HUES64 (cell line): Measurements from ENCODE around the gene MICU1.
"Not testable (repeated sequence)": the region's sequence is repeated elsewhere in the genome, so short reads cannot be mapped to it uniquely, and the experiment has no call there.

Experiments
- H3K27ac ChIP-seq: 2 replicates; pipeline ENCODE4 v1.7.0; 2013; ENCODE audit warnings: low read depth, low read length, inconsistent platforms
- H3K27me3 ChIP-seq: 2 replicates; pipeline ENCODE4 v1.6.1; 2013; ENCODE audit warnings: mild to moderate bottlenecking, low read length; ENCODE audit not compliant: insufficient read depth
- H3K36me3 ChIP-seq: 2 replicates; pipeline ENCODE4 v1.6.1; 2013; ENCODE audit warnings: mild to moderate bottlenecking, low read length; ENCODE audit not compliant: insufficient read depth
- H3K4me1 ChIP-seq: 2 replicates; pipeline ENCODE4 v1.6.1; 2013; ENCODE audit warnings: mild to moderate bottlenecking, low read length, moderate library complexity; ENCODE audit not compliant: insufficient read depth
- H3K4me3 ChIP-seq: 2 replicates; pipeline ENCODE4 v1.5.1; 2013; ENCODE audit warnings: mild to moderate bottlenecking, low read length, moderate library complexity
- H3K9ac ChIP-seq: 2 replicates; pipeline ENCODE4 v1.6.1; 2013; ENCODE audit warnings: mild to moderate bottlenecking, low read depth, low read length
- H3K9me3 ChIP-seq: 2 replicates; pipeline ENCODE4 v1.6.1; 2013; ENCODE audit warnings: low read depth, low read length; ENCODE audit not compliant: insufficient read depth
- WGBS: fragments of 150-250, 120-280 bp; methylation state at CpG from one replicate; pipeline ENCODE4 v1.1.7; 2013; ENCODE audit warnings: missing lambda C conversion rate; 5-methylcytosine and 5-hydroxymethylcytosine counted together

The MICU1 gene

DNA sequence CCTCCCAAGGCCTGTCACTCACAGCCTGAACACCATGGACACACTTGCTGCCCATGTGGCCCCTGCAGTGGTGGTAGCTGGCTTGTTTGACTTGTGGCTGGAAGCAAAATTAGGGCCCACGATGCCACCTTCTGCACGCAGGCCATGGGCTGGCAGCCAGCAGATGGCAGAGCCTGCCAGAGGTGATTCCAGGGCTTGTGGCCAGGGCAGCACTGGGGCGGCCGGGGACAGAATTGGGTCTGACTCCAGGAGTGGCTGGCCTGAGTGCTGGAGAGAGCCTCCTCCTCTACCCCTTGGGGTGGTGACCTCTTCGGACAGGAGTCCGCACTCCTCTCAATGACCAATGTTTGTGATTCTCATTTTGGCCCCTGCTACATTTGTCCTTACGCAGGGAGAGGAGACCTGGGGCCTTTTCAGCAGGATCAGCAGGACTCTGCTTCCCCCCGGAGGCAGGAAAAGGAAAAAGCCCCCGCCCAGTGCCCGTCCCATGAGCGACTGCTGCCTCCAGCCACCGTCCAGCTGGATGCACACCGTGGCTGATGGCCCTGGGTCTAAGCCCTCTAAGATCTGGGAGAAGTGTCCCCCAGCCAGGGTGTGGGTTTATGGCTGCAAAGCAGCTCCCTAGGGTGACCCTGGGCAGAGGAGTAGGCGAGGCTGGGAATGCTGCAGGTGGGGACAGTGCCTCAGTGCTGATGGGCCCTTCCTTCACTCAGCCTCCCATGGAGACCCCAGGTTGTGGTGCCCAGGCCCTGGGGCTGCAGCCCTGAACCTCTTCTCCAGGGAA, 297.6 kb downstream of the MICU1 start:
- Histone ChIP-seq H3K4me1 (peaks cover 21% of the 10 kb centered on the region), H3K9ac (no peak overlapping the region), H3K9me3 (no peaks in the 10 kb centered on the region), H3K27ac (no peak overlapping the region), H3K4me3 (no peak overlapping the region), H3K27me3 (no peaks in the 10 kb centered on the region), H3K36me3 (no peaks in the 10 kb centered on the region)
- WGBS = 45% methylated on average over 14 of the region's 14 CpGs

DNA sequence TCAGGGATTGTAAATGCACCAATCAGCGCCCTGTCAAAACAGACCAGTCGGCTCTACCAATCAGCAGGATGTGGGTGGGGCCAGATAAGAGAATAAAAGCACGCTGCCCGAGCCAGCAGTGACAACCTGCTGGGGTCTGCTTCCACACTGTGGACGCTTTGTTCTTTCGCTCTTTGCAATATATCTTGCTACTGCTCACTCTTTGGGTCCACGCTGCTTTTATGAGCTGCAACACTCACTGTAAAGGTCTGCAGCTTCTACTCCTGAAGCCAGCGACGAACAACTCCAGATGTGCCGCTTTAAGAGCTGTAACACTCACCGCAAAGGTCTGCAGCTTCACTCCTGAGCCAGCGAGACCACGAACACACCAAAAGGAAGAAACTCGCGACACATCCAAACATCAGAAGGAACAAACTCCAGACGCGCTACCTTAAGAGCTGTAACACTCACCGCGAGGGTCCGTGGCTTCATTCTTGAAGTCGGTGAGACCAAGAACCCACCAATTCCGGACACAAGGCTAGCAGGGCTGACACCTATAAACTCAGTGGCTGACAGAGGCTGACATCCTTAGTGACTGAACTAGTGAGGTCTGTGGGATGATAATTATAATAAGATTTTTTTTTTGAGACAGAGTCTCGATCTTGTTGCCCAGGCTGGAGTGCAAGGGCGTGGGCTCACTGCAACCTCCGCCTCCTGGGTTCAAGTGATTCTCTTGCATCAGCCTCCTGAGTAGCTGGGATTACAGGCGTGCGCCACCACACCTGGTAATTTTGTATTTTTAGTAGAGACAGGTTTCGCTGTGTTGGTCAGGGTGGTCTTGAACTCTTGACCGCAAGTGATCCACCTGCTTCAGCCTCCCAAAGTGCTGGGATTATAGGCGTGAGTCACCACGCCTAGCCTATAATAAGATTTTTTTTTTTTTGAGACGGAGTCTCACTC, 298.9 kb downstream of the MICU1 start:
- WGBS = 95% methylated on average over 32 of the region's 32 CpGs
- H3K27ac ChIP-seq, H3K36me3 ChIP-seq, H3K27me3 ChIP-seq, H3K9ac ChIP-seq, H3K9me3 ChIP-seq, H3K4me3 ChIP-seq: not testable (repeated sequence)
- peaks cover 21% of the 10 kb centered on the region for H3K4me1 ChIP-seq

DNA sequence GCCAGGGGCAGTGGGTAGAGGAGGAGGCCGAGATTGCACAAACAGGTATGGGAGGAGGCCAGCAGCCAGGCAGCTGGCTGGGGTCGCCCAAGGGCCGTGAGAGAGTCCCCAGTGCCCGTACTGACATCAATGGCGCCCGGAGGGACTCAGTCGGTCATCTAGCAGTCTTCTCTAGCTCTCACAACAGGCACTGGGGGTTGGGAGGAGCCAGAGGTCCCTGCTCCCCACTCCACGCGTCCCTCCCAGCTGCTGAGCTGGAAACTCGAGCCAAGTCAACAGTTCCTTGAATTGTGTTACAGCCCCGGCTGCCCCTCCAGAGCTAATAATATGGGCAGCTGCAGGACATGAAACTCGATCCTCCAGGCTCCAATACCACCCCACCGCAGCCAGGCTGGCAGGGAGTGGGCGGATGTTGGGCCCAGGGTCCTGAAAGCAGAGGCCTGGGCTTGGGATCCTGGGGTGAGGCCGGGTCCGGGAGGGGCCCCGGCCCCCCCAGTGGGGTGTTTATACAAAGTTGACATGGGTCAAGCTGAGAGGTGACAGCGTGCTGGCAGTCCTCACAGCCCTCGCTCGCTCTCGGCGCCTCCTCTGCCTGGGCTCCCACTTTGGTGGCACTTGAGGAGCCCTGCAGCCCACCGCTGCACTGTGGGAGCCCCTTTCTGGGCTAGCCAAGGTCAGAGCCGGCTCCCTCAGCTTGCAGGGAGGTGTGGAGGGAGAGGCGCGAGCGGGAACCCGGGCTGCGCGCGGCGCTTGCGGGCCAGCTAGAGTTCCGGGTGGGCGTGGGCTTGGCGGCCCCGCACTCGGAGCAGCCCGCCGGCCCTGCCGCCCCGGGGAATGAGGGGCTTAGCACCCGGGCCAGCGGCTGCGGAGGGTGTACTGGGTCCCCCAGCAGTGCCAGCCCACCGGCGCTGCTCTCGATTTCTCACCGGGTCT, 300.4 kb downstream of the MICU1 start:
- not testable (repeated sequence) for H3K27ac ChIP-seq, H3K9me3 ChIP-seq, H3K27me3 ChIP-seq, H3K9ac ChIP-seq, H3K4me3 ChIP-seq, H3K36me3 ChIP-seq
- WGBS = 83% methylated on average over 49 of the region's 49 CpGs
- peaks cover 22% of the 10 kb centered on the region for H3K4me1 ChIP-seq

DNA sequence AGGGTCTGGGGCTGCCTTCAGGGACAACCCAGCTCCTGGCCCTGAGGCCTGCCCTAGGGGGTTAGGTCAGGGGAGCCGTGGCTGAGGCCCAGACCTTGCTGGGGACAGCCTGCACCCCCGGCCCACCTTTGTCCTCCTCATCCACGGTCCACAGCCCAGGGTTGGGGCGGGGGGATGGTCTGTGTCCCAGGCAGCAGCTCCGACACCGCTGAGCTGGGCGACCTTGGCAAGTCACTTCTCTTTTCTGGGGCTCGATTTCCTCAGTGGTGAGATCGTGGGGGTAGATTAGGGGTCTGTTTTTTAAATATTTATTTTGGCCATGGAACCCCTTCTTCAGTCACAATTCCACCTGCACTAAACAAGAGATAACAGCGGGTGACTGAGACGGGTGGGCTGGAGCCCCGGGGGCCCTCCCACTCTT, 302.1 kb downstream of the MICU1 start:
- 96% methylated on average over 11 of the region's 12 CpGs for WGBS
- H3K4me3 ChIP-seq = no peak overlapping the region
- no peaks in the 10 kb centered on the region for H3K27me3 ChIP-seq
- no peak overlapping the region for H3K9ac ChIP-seq
- H3K4me1 ChIP-seq = peaks cover 31% of the 10 kb centered on the region
- H3K9me3 ChIP-seq = no peaks in the 10 kb centered on the region
- H3K27ac ChIP-seq = no peak overlapping the region
- no peaks in the 10 kb centered on the region for H3K36me3 ChIP-seq

DNA sequence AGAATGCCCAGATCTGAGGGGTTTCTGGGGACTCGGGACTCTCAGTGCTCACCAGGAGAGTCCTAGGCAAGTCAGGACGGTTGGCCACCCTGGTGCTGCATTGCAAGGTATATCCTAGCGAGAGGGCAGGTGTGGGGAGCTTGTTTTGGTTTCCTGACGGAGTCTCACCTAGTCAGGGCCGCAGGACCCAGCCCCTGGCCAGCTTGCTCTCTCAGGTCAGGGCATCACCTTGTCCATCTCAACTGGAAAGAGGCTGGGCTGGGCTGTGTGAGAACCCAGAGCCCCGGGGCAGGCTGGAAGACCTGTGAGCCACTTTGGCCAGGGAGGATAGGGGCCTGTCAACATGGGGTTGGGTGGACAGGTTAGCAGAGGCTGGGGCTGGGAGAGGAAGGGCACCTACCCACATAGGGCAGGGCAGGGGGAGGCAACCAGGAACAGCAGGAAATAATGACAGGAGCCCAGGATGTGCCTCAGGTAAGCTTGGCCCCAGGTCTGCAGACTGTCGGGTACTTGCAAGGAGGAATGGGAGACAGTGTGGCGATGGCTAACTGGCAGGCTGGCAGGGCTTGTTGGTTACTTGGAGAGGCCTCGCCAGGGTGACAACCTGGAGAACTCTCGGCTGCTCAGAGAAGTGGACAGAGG, 302.6 kb downstream of the MICU1 start:
- Histone ChIP-seq H3K9me3 (no peaks in the 10 kb centered on the region), H3K27me3 (no peaks in the 10 kb centered on the region), H3K36me3 (no peaks in the 10 kb centered on the region), H3K4me3 (no peak overlapping the region), H3K9ac (no peak overlapping the region), H3K27ac (no peak overlapping the region), H3K4me1 (peaks cover 28% of the 10 kb centered on the region)
- 95% methylated on average over 10 of the region's 10 CpGs for WGBS

DNA sequence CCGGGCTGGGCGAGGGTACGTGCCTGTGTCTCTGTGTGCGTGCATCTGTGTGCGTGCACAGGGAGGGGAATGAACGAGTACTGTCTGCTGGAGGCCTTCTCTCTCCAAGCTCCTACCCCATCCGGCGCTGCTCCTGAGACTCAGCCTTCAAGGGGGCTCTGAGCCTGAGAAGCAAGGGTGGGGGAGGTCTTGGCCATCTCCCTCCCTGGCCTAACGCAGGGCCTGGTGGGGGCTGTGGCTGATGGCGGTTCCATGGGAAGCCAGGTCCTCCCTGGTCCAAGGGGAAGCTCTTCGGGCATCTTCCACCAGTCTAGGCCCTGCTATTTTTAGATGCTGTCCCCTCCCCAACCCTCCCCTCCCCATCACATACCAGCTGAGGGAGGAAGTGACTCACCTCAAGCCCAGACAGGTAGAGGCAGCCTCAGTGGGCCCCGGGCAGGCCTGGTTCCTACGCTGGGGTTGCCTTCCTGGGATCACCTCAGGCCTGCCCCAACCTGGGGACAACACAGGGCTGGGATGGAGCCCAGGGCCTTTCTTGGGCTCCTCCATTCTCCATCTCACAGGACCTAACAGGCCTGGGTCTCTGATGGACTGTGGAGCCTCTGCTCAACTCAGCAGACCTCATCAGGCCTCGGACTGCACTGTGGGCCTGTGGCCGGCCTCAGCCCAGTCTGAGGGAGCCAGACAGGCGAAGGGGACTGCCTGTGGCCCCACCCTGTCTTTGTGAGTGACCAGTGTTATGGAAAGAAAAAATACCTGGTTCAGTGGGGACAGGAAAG, 303.4 kb downstream of the MICU1 start:
- Histone ChIP-seq H3K4me3 (no peak overlapping the region), H3K9ac (no peak overlapping the region), H3K9me3 (no peaks in the 10 kb centered on the region), H3K4me1 (peaks cover 28% of the 10 kb centered on the region), H3K36me3 (no peaks in the 10 kb centered on the region), H3K27me3 (no peaks in the 10 kb centered on the region), H3K27ac (no peak overlapping the region)
- 92% methylated on average over 16 of the region's 16 CpGs for WGBS

DNA sequence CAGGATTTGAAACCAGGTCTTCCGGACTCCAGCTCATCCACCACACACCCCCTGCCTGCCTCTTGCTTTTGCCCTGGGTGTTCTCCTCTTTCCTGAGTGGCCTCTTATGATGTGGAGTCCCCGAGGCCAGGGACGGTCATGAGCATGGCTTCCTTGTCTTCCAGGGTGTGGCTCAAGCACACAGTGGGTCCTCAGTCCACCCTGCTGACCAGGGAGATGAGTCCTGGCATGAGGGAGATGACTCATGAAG, 303.9 kb downstream of the MICU1 start:
- WGBS = 85% methylated on average over 3 of the region's 3 CpGs
- H3K27ac ChIP-seq = no peak overlapping the region
- H3K27me3 ChIP-seq = no peaks in the 10 kb centered on the region
- peaks cover 28% of the 10 kb centered on the region for H3K4me1 ChIP-seq
- H3K36me3 ChIP-seq = no peaks in the 10 kb centered on the region
- H3K4me3 ChIP-seq = no peak overlapping the region
- no peak overlapping the region for H3K9ac ChIP-seq
- no peaks in the 10 kb centered on the region for H3K9me3 ChIP-seq

DNA sequence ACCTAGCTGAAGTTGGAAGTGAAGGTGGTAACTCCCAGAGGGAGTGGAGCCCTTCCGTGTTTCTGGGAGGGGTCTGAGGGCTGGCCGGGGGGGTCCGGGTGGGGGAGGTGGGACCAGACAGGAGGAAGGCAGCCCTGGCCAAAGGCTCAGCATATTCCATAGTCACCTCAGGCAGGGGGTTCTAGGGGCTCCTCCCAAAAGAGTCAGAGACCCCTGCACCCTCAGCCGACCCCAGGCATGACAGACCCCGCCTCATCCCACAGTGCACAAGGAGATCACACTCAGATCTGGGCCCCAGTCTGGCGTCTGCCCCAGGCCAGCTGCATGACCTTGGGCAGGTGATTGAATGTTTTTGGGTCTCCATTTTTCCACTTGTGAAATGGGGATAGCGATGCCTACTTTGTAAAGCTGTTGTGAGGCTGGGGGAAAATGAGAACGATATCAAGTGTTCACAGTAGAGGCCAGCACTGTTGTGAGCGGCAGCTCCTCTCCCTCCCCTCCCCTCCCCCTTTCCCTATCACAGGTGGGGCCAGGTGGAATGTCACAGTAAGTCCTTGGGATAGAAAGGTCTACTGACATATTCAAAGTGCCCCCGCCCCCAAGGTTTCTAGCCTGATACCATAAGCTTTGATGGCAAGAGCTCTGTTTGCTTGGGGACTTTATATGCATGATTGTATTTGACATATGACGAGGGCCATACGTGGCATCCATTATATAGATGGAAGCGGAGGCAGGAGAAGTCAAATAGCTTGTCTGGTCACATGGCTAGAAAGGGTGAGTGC, 304.4 kb downstream of the MICU1 start:
- peak overlapping the region; percentile 86 for H3K27ac ChIP-seq
- peak overlapping the region; percentile 71 for H3K9ac ChIP-seq
- 70% methylated on average over 11 of the region's 13 CpGs for WGBS
- no peaks in the 10 kb centered on the region for H3K9me3 ChIP-seq
- H3K27me3 ChIP-seq = no peaks in the 10 kb centered on the region
- no peak overlapping the region for H3K4me3 ChIP-seq
- no peaks in the 10 kb centered on the region for H3K36me3 ChIP-seq
- peaks cover 28% of the 10 kb centered on the region for H3K4me1 ChIP-seq

DNA sequence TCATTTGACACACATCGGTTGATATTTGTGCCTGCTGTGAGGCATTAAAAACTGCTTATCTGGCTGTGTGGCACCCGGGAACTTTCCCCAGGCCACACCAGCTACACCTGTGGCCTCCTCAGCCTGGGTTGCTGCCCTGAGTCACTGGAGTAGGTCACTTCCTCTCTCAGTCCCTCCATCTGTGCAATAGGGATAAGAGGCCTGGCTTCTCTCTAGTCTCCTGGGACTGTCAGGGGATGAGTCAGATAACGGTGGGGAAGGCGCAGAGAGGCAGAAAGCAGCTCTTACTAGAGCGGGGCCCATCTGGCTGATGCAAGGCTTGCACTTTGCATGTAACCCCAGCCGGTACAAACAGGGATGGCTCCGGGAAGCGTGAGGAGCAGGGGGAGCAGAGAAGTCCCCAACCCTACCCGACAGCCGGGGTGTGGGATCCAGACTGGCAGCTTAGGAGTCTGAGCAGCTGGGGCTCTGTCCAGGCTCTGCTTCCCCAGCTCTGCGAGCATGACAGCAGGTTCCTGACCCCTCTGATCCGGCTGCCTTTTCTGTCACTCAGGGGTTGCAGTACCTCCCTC, 305.1 kb downstream of the MICU1 start:
- 38% methylated on average over 12 of the region's 12 CpGs for WGBS
- Histone ChIP-seq H3K36me3 (no peaks in the 10 kb centered on the region), H3K27me3 (no peaks in the 10 kb centered on the region), H3K4me3 (no peak overlapping the region), H3K27ac (peak overlapping the region; percentile 86), H3K9ac (peak overlapping the region; percentile 71), H3K9me3 (no peaks in the 10 kb centered on the region), H3K4me1 (peaks cover 28% of the 10 kb centered on the region)
